GM12874 (cell line): ENCODE data around the gene FZD4.

Source experiments
- TF ChIP-seq, protein P1 (sequence below): IDR thresholded peaks from 2 replicates; pipeline ENCODE4 v1.5.1; 2011; ENCODE audit warnings: low read depth, mild to moderate bottlenecking, control low read depth, low read length, moderate library complexity; ENCODE audit not compliant: insufficient read depth

Gene FZD4

DNA sequence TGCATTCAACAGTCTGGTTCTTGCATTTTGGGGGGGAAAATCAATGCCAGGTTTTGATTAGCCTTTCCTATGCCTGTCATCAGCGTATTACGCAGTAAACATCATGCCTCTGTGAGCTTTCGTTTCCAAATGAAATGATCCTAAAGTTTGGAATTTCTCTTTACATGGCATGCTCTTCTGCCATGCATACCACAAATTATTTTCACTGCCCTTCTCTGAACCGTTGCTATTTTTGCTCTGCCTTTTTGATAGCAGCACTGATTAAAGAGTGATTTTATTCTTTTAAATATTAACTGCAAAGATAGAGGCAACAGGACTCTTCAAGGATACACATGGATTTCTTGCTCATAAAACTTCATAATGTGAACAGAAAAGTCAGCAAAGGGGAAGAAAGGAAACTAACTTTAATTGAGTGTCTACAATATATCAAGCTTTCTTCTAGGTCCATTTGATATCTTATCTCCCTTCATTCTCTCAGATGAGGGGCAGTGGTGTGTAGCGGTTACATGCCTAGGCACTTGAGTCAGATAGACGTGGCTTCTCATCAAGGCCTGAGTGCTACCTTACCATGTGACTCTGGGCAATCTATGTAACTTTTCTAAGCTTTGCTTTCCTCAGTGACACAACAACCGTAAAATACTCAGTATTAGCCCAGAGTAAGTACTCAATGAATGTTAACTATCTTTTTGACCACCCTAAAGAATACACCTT, 25.0 kb upstream of the FZD4 start:
- TF ChIP-seq, protein P1, sequence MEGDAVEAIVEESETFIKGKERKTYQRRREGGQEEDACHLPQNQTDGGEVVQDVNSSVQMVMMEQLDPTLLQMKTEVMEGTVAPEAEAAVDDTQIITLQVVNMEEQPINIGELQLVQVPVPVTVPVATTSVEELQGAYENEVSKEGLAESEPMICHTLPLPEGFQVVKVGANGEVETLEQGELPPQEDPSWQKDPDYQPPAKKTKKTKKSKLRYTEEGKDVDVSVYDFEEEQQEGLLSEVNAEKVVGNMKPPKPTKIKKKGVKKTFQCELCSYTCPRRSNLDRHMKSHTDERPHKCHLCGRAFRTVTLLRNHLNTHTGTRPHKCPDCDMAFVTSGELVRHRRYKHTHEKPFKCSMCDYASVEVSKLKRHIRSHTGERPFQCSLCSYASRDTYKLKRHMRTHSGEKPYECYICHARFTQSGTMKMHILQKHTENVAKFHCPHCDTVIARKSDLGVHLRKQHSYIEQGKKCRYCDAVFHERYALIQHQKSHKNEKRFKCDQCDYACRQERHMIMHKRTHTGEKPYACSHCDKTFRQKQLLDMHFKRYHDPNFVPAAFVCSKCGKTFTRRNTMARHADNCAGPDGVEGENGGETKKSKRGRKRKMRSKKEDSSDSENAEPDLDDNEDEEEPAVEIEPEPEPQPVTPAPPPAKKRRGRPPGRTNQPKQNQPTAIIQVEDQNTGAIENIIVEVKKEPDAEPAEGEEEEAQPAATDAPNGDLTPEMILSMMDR = no peak

DNA sequence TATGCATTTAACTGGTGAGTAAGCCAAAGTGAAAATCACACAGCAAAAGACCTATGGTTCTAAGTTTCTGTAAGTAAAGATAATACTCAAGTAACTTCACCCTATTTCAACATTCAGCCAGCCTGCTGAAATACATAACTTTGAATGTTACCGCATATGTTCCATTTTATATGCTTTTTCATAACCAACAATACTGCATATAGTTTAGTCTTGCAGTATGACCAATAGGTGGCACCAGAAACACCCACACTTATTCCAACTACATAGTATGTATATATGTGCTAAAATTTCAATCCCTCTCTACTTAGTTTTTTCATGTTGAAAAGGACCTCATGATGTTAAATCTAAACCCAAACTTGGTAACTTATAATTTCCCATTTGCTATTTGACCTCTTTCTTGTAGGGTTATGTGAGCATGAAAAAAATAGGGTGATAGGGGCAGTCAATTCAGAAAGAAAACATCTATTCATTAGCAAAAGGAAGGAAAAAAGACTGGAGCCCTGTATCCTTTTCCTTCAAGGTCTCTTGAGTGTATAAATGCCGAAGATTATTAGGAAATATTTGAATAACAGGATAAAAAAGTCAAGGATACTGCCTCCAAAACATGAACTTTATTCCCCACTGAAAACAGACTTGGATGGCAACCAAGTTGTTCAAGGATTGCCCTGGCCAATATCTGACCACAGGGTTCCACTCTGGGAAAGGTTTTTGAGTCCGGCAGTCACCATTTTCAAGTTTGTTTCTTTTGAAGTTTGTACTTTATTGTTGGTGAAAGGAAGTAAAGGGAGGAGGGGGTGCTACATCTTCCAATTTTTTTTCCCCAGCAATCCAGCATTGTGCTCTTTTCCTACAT, 23.8 kb upstream of the FZD4 start:
- TF ChIP-seq, protein P1 = peak; percentile 42

DNA sequence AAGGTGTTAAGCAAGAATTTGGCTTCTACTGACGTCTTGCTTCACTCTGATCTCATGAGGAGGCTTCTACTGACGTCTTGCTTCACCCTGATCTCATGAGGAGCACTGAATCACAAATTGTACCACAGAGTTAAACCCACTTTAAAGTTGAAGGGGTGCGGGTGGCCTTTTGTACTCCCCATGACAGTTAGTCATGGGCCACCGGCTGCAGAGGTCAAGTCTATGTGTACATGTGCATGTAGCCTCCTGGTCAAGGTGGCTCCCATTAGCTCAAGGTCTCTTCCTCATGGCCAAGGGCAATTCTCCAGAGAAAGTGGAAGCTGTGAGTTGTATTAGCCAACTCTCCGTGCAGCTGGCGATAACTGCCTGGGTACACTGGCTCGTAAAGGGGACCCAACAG, 23.1 kb upstream of the FZD4 start:
- TF ChIP-seq, protein P1 = no peak

DNA sequence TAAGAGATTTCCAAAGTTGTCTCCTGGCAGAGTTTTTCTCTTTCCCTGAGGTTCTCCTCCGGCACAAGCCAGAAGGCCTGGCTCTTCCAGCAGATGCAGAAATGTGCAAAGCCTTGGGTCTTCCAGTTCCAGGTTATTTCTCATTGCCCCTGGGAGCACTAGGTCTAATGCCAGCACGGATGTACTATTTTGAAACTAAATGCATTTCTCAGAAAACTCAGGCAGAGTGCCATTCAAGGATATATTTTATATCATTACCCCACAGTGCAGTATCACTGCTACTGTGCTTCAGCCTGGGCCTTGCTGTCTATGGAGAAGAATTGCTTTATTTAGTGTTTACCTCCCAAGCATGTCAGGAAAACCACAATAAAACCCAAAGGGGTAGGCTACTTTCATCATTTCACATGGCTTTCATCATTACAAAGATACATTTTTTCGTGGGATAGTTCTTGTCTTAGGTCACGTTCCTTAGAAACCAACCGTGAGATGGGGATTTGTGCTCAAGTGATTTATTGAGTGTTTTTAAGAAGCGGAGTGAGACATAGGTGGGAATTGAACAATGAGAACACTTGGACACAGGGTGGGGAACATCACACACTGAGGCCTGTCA, 22.4 kb upstream of the FZD4 start:
- TF ChIP-seq, protein P1 = no peak

DNA sequence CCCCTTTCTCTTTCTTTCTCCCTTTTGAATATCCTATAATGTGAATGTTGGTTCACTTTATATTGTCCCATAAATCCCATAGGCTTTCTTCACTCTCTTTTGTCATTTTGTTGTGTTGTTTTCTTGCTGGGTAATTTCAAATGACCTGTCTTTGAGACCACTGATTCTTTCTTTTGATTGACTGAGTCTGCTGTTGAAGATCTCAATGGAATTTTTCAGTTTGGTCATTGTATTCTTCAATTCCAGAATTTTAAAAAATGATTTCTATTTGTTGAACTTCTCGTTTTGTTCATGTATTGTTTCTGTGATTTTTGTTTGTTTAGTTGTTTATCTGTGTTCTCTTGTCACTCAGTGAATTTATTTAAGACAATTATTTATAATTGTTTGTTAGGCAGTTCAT, 17.5 kb upstream of the FZD4 start:
- TF ChIP-seq, protein P1 = no peak

DNA sequence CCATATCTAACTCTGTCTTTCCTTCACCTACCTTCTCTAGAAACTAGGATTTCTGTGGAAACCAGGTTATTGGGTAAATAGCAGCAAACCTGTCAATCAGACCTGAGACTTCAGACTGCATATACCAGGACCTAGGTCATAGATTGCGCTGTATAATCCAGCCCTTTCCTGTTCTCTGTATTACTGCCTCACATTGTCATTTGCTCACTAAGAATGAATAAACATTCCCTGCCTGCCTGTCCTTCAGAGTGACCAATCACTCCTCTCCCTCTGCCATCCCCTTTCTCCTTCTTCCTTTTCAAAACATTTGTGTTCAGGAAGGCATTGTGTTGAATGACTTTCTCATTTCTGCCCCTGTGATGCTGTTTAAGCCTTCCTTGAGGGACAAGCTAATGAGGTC, 14.1 kb upstream of the FZD4 start:
- TF ChIP-seq, protein P1 = no peak

DNA sequence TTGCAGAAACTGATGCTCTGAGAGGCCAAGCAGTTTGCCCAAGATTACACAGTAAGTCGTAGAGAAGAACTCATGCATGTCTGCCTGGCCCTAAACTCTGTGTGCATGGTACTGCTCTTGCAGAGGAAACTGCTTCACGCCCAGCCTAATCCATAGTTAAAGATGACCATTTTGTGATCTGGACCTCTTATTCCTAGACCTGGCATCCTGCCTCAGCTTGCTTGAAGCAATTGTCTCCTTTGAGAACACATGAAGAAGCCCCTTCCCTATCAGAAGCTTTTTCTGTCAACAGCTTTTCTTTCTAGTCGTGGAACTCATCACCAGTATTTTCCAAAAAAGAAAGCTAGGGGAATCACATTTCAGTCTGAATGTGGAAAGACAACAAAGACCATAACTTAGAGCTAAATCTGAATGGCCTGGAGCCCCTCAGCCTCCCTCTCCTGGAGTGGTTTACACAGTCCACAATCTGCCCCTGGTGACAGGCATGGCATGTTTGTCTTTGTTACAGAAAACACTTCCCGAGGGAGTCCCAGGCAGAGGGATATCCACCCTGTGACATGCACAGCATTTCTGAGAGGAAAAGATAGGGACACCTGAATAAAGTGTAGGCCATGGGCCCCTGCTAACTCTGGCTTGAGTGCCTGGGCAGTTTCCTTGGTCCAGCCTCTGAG, 2.9 kb upstream of the FZD4 start:
- TF ChIP-seq, protein P1 = no peak
